ENCODE results near the gene CCDC141.

DNA sequence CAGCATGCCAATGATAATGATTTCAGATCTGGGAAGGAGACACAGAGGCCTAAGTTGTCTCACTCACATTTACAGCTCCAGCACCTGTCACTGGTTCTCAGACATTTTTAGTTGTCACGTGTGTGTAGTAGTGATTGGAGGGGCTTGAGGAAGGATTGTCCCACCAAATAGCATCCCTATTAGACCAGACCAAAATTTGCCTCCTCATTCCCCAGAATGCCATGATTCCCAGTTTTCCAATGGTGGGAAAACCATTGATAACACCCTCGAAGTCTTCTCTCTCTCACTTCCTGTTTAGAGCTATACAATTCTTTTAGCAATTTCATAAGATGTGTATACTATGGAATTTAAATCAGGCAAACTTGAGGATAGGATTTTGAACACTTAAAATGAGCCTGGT lies 52.5 kb downstream of the CCDC141 start:
- TF ChIP-seq, protein P1, sequence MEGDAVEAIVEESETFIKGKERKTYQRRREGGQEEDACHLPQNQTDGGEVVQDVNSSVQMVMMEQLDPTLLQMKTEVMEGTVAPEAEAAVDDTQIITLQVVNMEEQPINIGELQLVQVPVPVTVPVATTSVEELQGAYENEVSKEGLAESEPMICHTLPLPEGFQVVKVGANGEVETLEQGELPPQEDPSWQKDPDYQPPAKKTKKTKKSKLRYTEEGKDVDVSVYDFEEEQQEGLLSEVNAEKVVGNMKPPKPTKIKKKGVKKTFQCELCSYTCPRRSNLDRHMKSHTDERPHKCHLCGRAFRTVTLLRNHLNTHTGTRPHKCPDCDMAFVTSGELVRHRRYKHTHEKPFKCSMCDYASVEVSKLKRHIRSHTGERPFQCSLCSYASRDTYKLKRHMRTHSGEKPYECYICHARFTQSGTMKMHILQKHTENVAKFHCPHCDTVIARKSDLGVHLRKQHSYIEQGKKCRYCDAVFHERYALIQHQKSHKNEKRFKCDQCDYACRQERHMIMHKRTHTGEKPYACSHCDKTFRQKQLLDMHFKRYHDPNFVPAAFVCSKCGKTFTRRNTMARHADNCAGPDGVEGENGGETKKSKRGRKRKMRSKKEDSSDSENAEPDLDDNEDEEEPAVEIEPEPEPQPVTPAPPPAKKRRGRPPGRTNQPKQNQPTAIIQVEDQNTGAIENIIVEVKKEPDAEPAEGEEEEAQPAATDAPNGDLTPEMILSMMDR (IDR thresholded peaks at IDR 0.05; ENCODE audit: poor library complexity, severe bottlenecking), result no peak
- no peak for TF ChIP-seq EP300 (conservative IDR thresholded peaks at IDR 0.05; ENCODE audit: poor library complexity, severe bottlenecking)
- no peak for TF ChIP-seq TAF1 (IDR thresholded peaks at IDR 0.05; ENCODE audit: low read depth)
- TF ChIP-seq, protein P2, sequence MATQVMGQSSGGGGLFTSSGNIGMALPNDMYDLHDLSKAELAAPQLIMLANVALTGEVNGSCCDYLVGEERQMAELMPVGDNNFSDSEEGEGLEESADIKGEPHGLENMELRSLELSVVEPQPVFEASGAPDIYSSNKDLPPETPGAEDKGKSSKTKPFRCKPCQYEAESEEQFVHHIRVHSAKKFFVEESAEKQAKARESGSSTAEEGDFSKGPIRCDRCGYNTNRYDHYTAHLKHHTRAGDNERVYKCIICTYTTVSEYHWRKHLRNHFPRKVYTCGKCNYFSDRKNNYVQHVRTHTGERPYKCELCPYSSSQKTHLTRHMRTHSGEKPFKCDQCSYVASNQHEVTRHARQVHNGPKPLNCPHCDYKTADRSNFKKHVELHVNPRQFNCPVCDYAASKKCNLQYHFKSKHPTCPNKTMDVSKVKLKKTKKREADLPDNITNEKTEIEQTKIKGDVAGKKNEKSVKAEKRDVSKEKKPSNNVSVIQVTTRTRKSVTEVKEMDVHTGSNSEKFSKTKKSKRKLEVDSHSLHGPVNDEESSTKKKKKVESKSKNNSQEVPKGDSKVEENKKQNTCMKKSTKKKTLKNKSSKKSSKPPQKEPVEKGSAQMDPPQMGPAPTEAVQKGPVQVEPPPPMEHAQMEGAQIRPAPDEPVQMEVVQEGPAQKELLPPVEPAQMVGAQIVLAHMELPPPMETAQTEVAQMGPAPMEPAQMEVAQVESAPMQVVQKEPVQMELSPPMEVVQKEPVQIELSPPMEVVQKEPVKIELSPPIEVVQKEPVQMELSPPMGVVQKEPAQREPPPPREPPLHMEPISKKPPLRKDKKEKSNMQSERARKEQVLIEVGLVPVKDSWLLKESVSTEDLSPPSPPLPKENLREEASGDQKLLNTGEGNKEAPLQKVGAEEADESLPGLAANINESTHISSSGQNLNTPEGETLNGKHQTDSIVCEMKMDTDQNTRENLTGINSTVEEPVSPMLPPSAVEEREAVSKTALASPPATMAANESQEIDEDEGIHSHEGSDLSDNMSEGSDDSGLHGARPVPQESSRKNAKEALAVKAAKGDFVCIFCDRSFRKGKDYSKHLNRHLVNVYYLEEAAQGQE (IDR thresholded peaks at IDR 0.05; ENCODE audit: borderline replicate concordance), result no peak
- TF ChIP-seq EZH2 (IDR thresholded peaks at IDR 0.05; ENCODE audit: borderline replicate concordance, insufficient read depth, low read length, poor library complexity, severe bottlenecking), result no peak
- TF ChIP-seq RAD21 (conservative IDR thresholded peaks at IDR 0.05), result no peak
- TF ChIP-seq POLR2AphosphoS5 (IDR thresholded peaks at IDR 0.05), result no peak
- no peak for TF ChIP-seq MXI1 (conservative IDR thresholded peaks at IDR 0.05; ENCODE audit: poor library complexity, severe bottlenecking)
- TF ChIP-seq SMC3 (conservative IDR thresholded peaks at IDR 0.05; ENCODE audit: poor library complexity), result no peak

Data from neural cell (in vitro differentiated cells).